NCI-H510A treated with DMSO at 0.1 percent for 48 hours (cell line): ENCODE measurements around the gene CPLX1.

Experiments
- DNase-seq: peaks from one replicate; lab custom pipeline; 2025; lab: John Stamatoyannopoulos, UW

CPLX1 gene

DNA sequence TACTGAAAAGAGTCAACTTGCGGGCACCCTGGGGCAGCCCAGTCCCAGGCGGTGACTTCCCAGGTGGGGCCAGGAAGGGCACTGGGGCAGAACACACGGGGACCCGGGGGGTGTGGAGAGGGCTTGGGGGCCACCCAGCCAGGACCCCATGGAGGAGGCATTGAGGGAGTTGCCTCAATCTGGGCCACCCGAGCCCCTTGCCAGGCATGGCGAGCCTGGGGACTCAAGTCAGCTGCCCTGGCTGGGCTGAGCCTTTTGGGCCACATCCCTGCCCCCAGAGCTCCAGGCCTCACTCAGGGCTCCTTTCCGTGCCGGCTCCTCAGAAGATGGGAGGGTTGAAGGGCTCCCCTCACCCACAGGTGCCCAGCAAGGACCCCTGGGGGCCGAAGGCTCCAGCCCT is 6.6 kb upstream of the CPLX1 start:
- no peak for DNase-seq

DNA sequence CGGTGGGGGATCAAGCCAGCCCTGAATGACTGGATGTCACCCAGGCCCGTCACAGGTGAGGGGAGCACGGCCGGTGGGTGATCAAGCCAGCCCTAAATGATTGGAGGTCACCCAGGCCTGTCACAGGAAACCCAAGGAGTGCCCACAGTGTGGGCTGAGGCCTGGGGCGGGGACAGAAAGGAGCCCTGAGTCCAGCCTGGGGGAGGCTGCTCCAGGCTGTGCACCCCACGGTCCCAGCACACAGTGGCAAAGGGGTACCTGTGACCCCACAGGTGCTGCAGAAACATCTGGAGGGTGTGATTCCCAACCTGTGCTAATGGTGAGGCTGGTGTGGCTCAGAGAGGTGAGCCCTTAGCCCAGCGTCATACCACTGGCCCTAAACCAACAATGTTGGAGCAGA is 6.2 kb upstream of the CPLX1 start:
- DNase-seq, result no peak

DNA sequence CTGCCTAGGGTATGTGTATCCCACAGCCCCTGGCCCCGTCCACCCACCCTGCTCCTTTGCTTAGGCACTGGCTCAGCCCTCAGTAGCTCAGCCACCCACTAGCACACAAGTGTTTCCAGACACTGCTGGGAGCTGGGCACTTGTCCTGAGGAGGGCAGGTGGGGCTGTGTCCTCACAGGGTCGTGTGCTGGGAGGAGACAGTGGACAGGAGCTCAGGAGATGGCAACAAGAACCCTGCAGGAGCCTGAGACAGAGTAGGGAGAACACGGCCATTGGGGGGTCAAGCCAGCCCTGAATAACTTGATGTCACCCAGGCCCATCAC is 5.5 kb upstream of the CPLX1 start:
- DNase-seq, result no peak

DNA sequence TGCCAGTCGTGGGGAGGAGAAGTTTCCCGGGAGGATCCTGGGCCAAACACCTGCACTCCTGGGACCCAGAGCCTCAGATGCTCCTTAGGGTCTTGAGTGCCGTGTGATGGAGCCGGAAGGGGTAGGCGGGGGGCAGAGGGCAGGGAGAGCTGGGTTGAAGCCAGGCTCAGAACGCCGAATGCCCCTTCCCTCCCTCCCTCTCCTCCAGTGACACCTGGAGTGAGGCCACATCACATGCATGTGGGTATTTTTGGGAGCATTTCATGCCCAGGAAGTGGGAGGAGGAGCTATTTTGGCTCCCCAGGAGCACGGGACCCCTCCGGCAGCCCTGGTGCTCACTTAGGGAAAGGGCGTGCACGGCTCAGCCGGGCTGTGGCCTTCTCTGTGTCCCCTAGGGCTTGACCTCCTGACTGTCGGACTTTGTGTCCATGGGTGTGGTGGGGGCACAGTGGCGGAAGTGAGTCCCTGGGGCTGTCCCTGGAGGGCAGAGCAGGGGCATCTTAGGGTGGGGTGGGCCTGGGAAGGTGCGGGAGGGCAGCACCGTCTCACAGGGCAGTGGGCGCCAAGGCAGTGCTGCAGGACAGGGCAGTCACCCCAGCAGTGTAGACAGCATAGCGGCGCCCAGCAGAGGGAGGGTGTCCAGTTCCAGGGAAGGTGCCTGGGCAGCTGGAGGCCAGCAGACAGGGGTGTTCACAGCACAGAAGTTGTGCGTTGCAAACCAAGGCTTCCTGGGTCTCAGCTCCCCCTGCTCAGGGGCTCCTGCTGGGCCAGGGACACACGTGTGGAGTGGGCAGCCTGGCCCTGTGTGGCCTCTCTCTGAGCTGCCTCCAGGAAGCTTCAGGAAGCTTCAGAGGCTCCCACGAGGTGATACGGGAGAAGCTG is 4.9 kb upstream of the CPLX1 start:
- no peak for DNase-seq

DNA sequence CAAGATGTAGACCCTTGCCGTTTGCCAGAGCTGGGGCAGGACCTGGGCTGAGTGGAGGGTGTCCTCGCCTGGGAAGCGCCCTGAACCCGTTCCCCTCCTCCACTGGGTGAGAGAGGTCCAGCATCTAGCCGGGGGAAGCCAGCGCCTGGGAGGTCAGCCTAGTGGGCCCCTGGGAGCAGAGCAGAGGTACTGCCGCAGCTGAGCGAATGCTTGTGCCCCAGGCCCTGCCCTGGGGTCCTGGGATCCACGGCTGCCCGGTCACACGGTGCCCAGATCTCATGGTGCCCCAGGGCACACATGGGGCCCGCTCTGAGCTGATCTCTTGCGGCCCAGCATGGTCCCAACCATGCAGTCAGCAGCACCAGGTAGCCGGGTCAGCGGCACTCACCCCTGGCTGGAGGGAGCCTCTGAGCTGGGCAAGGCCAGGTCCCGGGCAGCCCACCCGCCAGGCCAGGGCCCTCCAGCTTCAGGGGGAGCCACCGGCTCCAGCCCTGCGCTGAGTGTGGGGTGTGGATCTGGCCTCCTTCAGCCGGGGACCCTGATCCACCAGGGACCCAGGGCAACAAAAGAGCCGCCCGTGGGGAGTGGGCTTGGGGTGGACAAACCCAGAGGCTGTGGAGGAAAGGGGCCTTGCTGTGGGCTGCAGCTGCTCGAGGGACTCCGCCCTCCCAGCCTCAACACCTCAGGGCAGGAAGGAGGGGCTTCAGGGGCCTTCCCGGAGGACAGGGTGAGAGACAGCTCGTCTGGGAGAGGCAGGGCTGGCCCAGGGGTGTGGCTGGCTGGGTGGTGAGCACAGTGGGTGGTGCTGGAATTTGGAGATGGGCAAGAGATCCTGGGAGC is 4.1 kb upstream of the CPLX1 start:
- no peak for DNase-seq

DNA sequence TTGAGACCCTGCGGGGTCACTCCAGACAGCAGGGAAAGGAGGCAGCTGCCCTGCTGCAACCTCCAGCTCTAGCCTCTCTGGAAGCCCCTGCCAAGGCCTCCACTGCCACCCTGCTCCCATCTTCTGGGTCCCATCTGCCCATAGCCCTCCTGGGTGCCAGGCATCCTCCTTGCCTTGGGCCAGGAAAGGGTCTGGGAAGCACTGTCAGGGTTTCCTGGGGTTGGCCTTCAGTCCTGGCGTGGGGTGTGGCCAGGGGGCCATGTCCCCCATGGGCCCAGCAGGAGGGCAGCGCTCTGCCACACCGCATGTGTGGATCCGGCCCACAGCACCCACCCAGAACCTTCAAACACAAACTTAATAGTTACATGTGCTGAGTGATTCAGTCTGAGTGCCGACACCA is 3.4 kb upstream of the CPLX1 start:
- DNase-seq, result no peak

DNA sequence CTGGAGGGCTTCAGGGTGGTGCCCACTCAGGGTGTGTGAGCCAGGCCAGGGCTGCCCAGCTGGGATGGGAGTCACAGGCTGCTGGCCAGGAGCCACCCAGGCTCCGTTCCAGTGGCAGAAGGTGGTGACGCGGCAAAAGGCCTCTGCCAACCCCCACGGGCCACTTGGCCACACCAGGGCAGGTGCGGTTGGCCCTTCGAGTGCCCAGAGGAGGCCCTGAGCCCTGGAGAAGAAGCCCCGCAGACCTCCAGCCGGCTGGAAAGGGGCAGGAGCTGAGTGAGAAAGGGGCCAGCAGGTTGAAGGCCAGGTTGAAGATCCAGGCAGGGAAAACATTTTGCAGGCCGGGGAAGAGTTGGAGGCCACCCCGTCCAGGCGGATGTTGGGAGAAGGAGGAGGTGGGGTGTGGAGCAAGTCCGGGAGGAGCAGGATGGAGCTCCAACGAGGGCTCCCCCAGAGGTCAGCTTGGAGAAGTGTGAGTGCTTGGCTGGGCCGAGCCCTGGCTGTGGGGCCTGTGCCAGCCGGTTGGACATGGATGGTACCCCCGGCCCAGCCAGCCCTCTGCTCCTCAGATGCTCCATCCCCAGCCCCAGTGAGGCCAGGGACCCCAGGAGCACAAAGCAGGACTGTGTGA is 2.8 kb upstream of the CPLX1 start:
- DNase-seq, result no peak

DNA sequence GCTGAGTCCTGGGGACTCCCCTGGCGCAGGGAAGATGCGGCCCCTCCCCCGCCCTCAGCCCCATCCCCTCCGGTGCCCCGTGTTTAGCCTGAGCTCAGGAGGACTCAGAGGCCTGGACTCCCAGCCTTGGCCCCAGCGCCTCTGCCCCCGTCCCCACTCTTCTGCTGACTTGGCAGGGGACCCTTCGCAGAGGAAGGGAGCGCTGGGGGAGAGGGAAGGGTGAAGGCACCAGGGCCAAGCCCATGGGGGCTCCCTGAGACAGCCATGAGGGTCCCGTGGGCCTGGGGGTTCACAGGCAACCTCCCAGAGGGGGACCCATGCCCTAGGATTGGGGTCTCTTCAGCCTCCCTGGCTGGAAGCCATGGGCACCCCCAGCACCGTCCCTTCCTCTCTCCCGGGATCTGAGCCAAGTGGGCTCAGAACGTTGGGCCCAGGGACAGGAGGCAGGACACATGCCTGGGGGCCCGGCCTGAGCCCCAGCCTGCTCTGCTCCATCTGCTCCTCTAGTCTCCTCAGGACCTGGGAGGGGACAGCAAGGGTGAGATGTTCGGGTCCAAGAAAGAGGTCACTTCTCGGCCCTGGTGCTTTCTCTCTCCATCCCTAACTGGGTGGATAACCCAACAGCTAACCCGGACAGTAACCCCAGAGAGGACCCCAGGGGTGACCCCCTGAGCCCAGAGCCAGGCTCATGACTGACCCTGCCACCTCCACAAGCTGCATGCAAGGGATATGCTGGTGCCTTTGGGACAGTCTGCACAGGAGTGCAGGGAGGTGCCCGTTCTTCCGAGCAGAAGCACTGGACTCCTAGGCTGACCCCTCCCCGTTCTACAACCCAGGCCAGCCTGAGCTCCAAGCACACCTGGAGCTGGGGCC is 1.5 kb upstream of the CPLX1 start:
- no peak for DNase-seq

DNA sequence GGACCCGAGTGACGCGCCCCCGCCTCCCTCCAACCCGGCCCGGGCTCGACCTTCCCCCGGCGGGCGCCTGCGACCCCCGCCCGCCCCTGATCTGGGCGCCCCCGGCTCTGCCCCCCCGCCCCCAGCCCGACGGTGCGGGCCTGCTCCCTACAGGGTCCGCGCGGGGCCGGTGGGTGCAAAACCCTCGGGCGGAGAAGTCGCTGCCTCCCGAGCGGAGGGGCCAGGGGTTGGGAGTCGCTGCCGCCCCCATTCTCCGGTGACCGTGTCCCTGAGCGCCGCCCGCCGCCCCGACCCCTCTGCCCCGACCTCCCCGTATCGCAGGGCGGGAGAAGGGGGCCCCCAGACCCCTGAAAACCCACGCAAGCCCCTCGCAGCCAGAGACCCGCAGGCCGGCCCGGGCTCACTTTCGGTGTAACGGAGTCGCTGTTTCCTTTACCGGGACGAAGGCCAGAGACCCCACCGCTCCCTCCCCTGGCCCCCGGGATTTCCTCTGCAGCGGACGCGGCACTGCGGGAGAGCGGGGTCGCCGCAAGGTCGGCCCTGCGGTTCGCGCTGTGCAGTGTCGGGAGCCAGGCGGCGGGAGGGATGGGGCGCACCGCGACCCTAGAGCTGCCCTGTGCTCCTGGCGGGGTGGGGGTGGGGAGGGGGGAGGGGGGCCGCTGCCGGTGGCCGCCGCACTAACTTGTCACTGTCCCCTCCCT is 729 bp upstream of the CPLX1 start:
- DNase-seq, result no peak

DNA sequence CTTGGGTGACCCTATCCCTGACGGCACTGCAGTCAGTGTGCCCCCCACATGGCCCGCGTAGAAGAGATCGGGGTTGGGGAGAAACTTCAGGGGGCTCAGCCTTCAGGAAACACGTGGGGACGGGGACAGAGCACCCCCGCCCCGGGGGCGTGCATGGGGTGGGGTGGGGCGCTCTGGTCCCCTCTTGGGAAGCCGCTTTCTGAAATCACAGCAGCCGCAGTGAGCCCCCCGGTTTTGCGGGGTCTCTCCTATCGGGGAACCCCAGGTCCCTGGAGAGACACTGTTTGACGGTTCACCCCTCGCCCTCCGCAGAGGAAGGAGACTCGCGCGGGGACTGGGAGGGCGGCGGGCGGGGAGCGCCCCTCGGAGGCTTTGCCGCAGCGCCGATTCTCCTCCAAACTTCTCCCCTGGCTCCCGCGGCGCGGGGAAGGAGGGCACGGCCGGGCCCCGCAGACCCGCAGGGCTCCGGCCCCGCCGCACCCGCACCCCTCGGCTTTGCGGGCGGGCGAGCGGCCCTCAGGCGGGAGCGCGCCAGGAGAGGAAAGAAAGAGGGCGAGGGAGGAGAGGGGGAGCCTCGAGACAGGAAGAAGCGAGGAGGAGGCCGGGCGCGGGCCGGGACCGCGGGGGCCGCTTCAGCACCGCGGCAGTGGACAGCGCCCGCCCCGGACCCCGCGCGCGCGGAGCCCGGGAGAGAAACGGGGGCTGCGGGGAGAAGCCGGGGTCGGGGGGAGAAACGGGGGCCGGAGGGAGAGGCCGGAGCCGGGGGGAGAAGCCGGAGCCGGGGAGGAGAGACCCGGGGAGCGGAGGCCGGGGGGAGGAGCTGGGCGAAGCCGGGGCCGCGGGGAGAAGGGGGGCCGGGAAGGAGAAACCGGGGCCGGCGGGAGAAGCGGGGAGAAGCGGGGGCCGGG is 612 bp downstream of the CPLX1 start:
- no peak for DNase-seq

DNA sequence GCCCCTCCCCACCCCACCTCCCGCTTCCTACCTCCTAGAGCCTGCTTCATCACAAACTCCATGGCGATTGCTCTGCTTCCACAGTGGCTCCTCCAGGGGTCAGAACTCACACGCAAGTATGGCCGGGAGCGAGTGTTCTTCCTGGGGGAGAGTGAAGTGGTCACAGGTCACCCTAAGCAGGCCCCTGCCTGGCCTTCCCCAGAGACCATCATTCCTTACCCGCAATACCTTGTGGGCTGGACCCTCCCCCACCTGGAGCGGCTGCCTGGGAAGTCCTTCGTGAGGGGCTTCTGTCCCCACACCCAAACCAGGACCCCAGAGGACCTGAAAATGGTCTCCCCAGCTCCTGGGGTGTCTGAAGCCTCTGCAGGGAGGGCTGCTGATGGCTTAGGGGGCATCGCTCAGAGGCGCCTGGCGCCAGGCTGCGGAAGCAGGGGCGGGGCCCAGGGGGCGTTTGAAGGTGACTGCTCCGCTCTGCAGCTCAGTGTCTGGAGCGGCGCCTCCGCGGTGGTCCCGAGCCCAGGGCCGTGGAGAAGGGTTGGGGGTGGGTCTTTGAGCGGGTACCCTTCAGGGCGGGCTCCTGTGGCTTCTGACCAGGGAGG is 1.4 kb downstream of the CPLX1 start:
- no peak for DNase-seq

DNA sequence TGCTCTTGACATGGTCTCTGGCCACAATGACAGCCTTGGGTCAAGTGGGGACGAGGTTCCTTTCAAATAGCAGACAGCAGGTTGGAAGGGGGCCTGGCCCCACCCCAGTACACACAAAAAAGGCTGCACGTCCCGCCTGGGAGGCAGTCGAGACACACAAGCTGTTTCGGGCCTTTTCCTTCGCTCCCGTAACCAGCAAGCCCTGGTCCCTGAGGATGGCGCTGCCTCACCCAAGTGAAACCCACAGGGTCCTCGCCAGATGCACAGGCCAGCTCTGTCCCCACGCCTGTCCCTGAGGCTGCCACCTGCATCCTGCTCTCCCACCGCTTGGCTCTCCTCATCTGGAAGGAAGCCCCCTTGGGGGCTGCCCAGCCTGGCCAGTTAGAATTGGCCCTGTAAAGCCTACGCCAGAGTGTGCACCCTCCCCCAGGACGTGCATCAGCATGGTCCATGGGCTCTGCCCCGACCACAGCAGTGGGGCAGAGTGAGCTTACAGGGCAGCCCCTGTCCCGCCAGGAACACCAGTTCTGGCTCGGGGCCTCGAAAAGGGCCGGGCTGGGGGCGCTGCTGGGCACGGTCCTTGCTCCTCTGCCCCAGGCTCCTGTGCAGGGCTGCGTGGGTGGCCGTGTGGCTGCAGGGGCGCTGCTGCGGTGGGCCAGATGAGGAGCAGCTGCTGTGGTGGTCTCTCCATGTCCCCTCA is 2.0 kb downstream of the CPLX1 start:
- DNase-seq, result no peak

DNA sequence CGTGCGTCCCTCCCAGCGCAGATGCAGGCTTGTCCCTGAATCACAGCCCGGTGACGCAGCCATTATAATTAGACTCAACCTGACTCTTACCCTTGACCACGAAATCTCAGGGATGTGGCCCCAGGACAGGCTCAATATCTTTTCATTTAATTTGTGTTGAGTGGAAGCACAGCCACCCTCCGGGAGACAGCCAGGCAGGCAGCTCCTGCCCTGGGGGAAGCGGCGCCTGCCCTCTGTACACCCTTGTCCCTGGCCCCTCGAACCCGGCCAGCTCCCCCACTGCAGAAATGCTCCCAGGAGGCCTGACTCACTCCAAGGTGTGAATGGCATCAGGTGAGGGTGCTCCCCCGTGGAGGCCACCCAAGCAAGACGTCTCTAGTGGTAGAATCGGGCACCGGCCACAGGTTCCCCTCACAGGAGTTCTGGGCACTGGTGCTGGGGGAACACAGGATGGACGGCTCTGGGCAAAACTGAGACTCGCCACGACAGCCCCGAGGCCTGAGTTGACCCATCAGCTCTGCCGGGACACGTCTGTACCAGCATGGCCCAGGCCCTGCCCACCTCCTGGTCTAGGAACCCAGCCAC is 2.7 kb downstream of the CPLX1 start:
- DNase-seq, result no peak

DNA sequence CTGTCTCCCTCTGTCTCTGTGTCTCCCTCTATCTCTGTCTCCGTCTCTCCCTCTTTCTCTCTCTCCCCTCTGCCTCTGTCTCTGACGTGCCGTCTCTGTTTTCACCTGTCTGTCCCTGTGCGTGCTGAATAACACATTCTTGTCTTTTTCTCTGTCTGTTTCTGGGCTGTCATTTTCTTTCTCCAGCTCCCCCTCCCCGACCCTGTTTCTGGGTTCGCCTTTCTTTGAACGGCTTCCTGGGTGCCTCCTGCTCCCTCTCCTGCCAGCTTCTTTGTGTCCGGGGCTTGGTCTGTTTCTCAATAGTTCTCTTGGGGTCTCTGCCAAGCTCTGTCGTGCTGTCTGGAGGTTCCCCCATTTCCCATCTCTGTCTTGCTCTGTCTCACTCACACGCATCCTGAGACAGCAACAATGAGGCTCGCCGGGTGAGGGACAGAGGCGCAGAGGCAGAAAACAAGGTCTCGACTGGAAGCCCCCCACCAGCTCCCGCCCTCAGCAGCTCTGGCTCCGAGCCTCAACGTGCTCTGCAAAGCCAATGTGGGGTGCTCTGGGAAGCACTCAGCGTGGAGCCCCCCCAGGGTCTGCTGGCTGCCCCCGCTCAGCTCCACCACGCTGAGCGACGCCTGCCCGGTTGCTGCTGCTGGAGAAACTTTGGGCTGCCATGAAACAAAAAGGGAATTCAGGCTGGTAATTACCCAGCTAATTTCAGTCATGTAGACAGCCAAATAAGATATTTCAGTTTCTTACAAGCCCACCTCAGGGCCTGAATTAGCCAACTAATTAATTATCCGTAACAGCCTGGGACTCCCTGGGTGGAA is 3.4 kb downstream of the CPLX1 start:
- no peak for DNase-seq

DNA sequence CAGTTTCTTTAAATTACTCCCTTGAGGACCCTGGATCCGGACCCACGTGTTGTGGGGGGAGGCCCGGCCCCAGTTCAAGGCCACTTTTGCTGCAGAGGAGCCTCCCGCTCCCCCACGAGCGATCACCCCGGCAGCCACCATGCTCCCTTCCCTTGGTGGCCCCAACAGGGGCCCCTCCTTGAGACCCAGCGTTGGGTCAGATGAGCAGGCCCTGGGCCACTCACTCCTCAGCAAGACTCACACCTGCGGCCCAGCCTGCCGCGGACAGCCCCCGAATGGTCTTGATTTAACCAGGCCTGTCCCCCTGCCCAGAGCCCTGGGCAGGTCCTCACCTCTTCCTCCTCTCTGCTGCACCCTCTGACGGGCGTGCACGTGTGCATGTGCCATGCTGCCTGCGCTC is 4.3 kb downstream of the CPLX1 start:
- DNase-seq, result no peak

DNA sequence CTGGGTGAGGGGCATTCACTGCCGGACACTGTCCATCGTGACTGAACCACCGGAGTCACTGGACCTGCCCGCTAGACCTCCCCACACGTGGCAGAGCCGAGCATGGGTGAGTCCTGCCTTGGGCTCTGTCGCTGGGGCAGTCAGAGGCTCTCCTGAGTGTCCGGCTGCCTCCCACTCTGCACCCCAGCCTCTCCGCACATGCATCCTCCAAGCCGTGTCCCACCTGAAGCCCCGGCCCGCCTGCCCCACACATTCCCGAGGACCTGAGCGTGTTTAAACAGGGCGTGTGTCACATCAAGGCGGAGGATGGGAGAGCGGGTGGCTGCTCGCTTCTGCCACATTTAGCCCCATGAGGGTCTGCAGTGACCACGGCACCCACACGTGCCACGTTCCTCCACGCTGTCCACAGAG is 4.7 kb downstream of the CPLX1 start:
- DNase-seq, result no peak

DNA sequence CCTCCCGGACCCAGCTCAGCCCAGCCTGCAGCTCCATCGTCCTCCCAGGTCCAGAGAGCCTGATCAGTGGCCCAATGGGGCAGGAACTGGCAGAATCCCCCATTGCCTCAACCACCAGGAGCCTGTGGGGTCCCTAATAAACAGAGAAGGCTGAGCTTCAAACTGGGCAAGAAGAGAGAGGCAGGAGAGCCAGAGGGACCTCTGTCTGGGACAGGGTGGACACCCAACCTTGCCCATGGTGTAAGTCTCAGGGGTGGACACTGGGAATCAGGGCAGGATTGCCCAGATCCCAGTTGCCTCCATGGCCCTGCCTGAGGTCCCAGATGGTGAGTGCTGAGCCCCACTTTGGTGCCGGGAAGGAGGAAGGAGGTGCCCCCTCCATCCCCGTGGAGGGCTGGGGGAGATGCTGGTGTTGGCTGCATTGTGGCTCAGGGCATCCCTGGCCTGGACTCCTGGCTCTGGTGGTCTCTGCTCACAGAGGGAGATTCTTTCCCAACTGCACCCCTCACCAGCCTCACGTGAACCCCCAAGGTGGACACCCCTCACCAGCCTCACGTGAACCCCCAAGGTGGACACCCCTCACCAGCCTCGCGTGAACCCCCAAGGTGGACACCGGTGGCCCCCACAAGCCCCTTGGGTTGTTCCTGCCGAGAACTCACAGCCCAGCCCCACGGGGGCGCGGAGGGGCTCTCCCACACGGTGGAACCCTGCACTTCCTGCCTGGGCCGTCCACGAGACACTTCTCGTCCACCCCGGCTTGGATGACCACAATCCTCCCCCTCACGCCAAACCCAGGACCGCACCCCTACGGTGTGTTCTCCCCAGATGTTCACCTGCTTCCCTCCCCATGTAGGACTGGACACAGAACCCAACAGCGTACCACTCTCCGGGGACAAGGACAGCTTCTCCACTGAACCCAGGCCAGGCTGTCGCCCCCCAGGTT is 5.4 kb downstream of the CPLX1 start:
- no peak for DNase-seq
